ENCODE data around the gene CAMKK2. TPM values are rescaled to one million over a fixed set of nuclear protein-coding genes. Genes with fewer than 3 reads are reported as not detected.
A peak's percentile ranks its signal among the peaks of the same experiment; 100 is the strongest.

Gene CAMKK2
- total and polyA plus RNA-seq, 9 of the 15 experiments (the other 6 are each of a cell fraction or from before 2014, with no cell fraction given), result 4.3 to 32.0 (median 18.2) TPM

- TF ChIP-seq NKRF (IDR thresholded peaks at IDR 0.05; ENCODE audit: borderline replicate concordance) (no peak), SAP30 (IDR thresholded peaks at IDR 0.05; ENCODE audit: borderline replicate concordance, insufficient read depth, low read depth, low read length, poor library complexity, severe bottlenecking) (peak; percentile 46), MGA (IDR thresholded peaks at IDR 0.05) (no peak), ZNF121 (CRISPR knock-in tag; conservative IDR thresholded peaks at IDR 0.05) (no peak), SP2 (IDR thresholded peaks at IDR 0.05; ENCODE audit: extremely low read depth, low read depth, low read length, poor library complexity, severe bottlenecking) (no peak), ZSCAN32 (CRISPR knock-in tag; IDR thresholded peaks at IDR 0.05) (no peak), TAF15 (IDR thresholded peaks at IDR 0.05; ENCODE audit: low read depth, low read length) (no peak), ZKSCAN3 (CRISPR knock-in tag; IDR thresholded peaks at IDR 0.05) (no peak), MED1 (CRISPR knock-in tag; IDR thresholded peaks at IDR 0.05; ENCODE audit: borderline replicate concordance) (no peak), ZNF239 (CRISPR knock-in tag; IDR thresholded peaks at IDR 0.05) (no peak), DMBX1 (CRISPR knock-in tag; IDR thresholded peaks at IDR 0.05; ENCODE audit: borderline replicate concordance) (peak; percentile 89), MLX (CRISPR knock-in tag; conservative IDR thresholded peaks at IDR 0.05) (no peak), BCOR (IDR thresholded peaks at IDR 0.05) (no peak; the same call in 1 of the 2 replicates)
Observed at GRCh38 chr12:121296618-121297434, at the start of gene CAMKK2 (continued).

All from K562 (cell line).